Nephron progenitor cell (in vitro differentiated cells): Measurements from ENCODE around the gene ATAD5.
"Not testable (repeated sequence)": the region's sequence is repeated elsewhere in the genome, so short reads cannot be mapped to it uniquely, and the experiment has no call there.

Experiments used
- DNase-seq: peaks from one replicate; pipeline ENCODE4 v3.0.0; 2021
- H3K27ac Mint-ChIP-seq: 2 replicates; pipeline ENCODE4 v1.8.0; 2021; ENCODE audit warnings: mild to moderate bottlenecking, moderate library complexity, mixed read lengths
- H3K27me3 Mint-ChIP-seq: 2 replicates; pipeline ENCODE4 v1.8.0; 2021; ENCODE audit warnings: mild to moderate bottlenecking, low read depth, mixed read lengths; ENCODE audit not compliant: poor library complexity
- H3K36me3 Mint-ChIP-seq: 2 replicates; pipeline ENCODE4 v1.8.0; 2021; ENCODE audit warnings: low read depth, mixed read lengths
- H3K4me1 Mint-ChIP-seq: 2 replicates; pipeline ENCODE4 v1.8.0; 2021; ENCODE audit warnings: mixed read lengths
- H3K4me3 Mint-ChIP-seq: 2 replicates; pipeline ENCODE4 v1.8.0; 2021; ENCODE audit warnings: mild to moderate bottlenecking, moderate library complexity, mixed read lengths
- H3K9me3 Mint-ChIP-seq: 2 replicates; pipeline ENCODE4 v1.8.0; 2021; ENCODE audit warnings: mild to moderate bottlenecking, moderate library complexity, mixed read lengths
- TF ChIP-seq, protein P1 (sequence below): fragments of 200-600 bp; sonication (generic); IDR thresholded peaks from 2 replicates; pipeline ENCODE4 v1.5.0; 2021; ENCODE audit warnings: antibody characterized with exemption

ATAD5 gene

DNA sequence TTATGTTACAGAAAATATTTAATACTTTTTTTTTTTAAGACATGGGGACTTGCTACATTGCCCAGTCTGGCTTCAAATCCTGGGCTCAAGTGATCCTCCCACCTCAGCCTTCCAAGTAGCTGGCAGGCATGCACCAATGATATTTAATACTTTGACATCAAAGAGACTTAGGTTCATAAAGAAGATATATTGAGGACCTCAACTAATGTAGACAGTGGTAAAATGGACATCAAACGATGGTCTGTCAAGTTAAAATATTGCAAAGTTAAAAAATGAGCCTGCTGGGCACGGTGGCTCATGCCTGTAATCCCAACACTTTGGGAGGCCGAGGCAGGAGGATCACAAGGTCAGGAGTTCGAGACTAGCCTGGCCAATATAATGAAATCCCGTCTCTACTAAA, 65.5 kb downstream of the ATAD5 start:
- H3K4me1 Mint-ChIP-seq: no peaks in the 10 kb centered on the region
- no peaks in the 10 kb centered on the region for H3K27me3 Mint-ChIP-seq
- no peak for DNase-seq
- TF ChIP-seq, protein P1, sequence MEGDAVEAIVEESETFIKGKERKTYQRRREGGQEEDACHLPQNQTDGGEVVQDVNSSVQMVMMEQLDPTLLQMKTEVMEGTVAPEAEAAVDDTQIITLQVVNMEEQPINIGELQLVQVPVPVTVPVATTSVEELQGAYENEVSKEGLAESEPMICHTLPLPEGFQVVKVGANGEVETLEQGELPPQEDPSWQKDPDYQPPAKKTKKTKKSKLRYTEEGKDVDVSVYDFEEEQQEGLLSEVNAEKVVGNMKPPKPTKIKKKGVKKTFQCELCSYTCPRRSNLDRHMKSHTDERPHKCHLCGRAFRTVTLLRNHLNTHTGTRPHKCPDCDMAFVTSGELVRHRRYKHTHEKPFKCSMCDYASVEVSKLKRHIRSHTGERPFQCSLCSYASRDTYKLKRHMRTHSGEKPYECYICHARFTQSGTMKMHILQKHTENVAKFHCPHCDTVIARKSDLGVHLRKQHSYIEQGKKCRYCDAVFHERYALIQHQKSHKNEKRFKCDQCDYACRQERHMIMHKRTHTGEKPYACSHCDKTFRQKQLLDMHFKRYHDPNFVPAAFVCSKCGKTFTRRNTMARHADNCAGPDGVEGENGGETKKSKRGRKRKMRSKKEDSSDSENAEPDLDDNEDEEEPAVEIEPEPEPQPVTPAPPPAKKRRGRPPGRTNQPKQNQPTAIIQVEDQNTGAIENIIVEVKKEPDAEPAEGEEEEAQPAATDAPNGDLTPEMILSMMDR: no peak
- H3K9me3 Mint-ChIP-seq: no peaks in the 10 kb centered on the region
- no peak overlapping the region for H3K27ac Mint-ChIP-seq
- H3K36me3 Mint-ChIP-seq: peaks cover 56% of the 10 kb centered on the region
- no peak overlapping the region for H3K4me3 Mint-ChIP-seq

DNA sequence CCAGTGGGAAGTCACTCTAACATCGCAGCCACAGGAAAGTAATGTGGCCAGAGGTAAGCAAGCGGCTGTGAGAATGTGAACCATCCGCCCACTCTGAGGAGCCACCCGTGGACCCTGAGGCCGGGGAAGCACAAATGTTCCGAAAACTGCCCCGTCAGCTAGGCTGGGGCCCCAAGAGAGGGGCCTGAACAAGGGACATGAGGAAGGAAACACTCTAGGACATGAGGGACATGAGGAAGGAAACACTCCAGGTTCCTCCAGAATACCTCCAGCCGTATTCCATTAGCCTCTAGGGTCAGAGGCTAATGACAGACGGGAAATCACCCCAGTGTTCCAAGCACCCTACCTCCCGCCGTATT, 74.0 kb downstream of the ATAD5 start:
- H3K27ac Mint-ChIP-seq: peak overlapping the region; percentile 50

DNA sequence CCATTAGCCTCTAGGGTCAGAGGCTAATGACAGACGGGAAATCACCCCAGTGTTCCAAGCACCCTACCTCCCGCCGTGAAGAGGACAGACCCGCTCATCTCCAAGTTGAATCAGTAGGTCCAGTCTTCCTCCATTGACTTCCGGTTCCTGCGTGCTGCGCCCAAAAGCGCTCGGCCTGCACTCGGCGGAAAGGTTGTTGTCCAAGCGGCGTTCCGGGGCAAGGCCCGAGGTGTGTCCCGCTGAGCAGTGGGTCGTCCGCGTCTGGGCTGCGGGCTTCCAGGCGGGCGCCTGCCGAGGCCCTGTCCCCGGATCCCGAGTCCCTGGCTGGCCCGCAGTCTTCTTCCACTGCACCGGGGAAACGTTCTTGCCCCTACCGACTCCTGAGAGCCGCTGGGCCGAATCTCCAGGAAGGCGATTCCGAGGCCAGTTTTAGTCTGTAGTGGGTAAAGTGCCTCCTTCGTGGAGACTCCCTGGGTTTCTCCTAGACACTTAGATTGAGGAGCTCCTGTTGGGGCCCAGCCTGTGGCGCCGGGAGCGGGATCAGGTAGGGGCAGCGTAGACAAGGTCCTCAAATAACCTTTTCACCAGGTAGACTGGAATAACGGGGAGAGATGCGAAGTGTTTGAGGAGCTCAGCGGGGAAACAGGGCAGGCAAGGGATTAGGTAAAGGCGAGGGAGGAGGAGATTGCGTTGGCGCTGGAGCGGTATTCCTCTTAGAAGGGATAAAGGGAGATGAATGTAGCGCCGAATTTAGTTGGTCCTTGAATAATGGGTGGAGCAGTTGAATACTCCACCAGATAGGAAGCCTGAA, 74.5 kb downstream of the ATAD5 start, which contains the start of gene TEFM:
Gene TEFM, minus strand, starts transcription at position 138 of the 811 bp plus-strand sequence. Its CDS starts 40 bp downstream, at position 98.
- H3K9me3 Mint-ChIP-seq: no peaks in the 10 kb centered on the region
- DNase-seq: peak; percentile 89
- peaks cover 10% of the 10 kb centered on the region for H3K27me3 Mint-ChIP-seq
- TF ChIP-seq, protein P1: no peak
- peaks cover 21% of the 10 kb centered on the region for H3K36me3 Mint-ChIP-seq
- H3K27ac Mint-ChIP-seq: peak within 1 kb of the TSS; percentile 70
- H3K4me3 Mint-ChIP-seq: peak within 1 kb of the TSS; percentile 98
- H3K4me1 Mint-ChIP-seq: peaks cover 18% of the 10 kb centered on the region

More for the DNA sequence above, 74.0 kb downstream of the ATAD5 start:
- peaks cover 18% of the 10 kb centered on the region for H3K4me1 Mint-ChIP-seq
- peaks cover 24% of the 10 kb centered on the region for H3K36me3 Mint-ChIP-seq
- no peaks in the 10 kb centered on the region for H3K9me3 Mint-ChIP-seq
- peak overlapping the region; percentile 98 for H3K4me3 Mint-ChIP-seq
- peaks cover 6% of the 10 kb centered on the region for H3K27me3 Mint-ChIP-seq
- TF ChIP-seq, protein P1: no peak
- peak; percentile 15 for DNase-seq

DNA sequence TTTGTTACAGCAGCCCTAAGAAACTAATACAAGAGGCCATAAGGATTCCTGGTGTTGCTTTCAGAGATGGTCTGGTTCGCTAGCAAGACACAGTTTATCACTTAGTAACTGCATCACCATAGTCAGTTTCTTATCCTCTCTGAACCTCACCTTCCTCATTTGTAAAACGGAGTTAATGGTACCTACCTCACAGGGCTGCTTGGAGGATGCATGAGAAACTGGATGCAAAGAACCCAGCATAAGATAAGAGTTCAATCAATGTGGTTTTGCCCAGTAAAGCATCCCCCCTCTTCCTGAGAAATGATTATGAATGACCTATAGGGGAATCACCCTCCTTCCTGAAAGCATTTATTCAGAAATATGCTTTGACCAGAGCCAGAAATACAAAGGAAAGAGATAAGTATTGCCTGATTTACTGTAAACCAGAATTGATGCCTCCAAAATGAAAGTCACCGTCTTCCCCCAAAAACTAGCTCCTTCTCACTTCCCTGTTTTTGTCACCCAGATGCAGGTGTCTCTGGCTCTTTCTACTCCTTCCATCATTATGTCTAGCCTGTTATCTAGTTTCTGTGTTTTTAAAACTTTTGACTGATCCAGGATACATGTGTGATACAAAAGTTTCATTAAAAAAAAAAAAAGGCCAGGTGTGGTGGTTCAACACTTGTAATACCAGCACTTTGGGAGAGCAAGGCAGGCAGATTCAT, 77.1 kb downstream of the ATAD5 start:
- Mint-ChIP-seq H3K4me1 (peaks cover 18% of the 10 kb centered on the region), H3K4me3 (no peak overlapping the region), H3K9me3 (no peaks in the 10 kb centered on the region), H3K27me3 (peaks cover 11% of the 10 kb centered on the region), H3K36me3 (peaks cover 4% of the 10 kb centered on the region), H3K27ac (no peak overlapping the region)
- no peak for DNase-seq
- TF ChIP-seq, protein P1: no peak

DNA sequence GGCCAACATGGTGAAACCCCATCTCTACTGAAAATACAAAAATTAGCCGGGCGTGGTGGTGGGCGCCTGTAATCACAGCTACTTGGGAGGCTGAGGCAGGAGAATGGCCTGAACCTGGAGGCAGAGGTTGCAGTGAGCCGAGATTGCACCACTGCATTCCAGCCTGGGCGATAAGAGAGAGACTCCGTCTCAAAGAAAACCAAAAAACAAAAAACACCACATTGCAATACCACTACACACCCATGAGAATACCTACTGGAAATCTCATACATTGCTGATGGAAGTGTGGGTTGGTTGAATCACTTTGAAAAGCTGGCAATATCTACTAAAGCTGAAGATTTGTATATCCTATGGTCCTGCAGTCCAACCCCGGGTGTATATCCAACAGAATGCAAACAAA, 78.4 kb downstream of the ATAD5 start:
- Mint-ChIP-seq H3K4me1 (peaks cover 18% of the 10 kb centered on the region), H3K27me3 (peaks cover 19% of the 10 kb centered on the region)
- not testable (repeated sequence) for H3K27ac Mint-ChIP-seq, H3K4me3 Mint-ChIP-seq, H3K36me3 Mint-ChIP-seq, H3K9me3 Mint-ChIP-seq, DNase-seq

DNA sequence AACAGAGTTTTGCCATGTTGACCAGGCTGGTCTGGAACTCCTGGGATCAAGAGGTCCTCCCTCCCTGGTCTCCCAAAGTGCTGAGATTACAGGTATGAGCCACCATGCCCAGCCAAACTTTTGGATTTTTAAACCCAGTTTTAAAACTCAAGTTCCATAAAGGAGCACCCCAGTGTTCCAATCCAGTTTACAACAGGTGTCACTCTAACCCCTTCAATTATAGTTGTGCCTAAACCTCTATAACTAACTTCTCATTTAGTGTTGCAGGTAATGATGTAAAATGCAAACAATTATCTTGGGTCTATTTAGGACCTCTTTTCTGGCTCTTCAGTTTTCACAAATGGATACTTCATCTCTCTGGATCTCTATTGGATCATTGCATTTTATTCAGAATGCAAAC, 82.2 kb downstream of the ATAD5 start:
- H3K9me3 Mint-ChIP-seq: no peaks in the 10 kb centered on the region
- H3K36me3 Mint-ChIP-seq: no peaks in the 10 kb centered on the region
- TF ChIP-seq, protein P1: no peak
- no peaks in the 10 kb centered on the region for H3K4me1 Mint-ChIP-seq
- H3K27me3 Mint-ChIP-seq: peaks cover 48% of the 10 kb centered on the region
- H3K27ac Mint-ChIP-seq: no peak overlapping the region
- H3K4me3 Mint-ChIP-seq: no peak overlapping the region
- no peak for DNase-seq
